Gastroesophageal sphincter (tissue), 3 donors: Measurements from ENCODE around the gene HINFP.

ENCODE experiments used
- CTCF ChIP-seq, 4 experiments: fragments of 200-600 bp in 2 of 4; fragments of 450-650 bp in 2 of 4; sonication (generic) in 1 of 4; IDR thresholded peaks; one replicate each; pipeline ENCODE4 v1.5.1; 2017 to 2019; ENCODE audit warnings: antibody characterized with exemption in 4 of 4, mild to moderate bottlenecking in 2 of 4, moderate library complexity in 2 of 4
- EP300 ChIP-seq: sonication (generic); formaldehyde crosslinking; IDR thresholded peaks from one replicate; pipeline ENCODE4 v1.6.1; 2017; ENCODE audit warnings: antibody characterized with exemption, mild to moderate bottlenecking
- POLR2A ChIP-seq, 2 donors: fragments of 450-650 bp; IDR thresholded peaks; one replicate each; pipeline ENCODE4 v1.6.1; 2017; ENCODE audit warnings: antibody characterized with exemption in 2 of 2, mild to moderate bottlenecking in 2 of 2, moderate library complexity in 1 of 2
- POLR2AphosphoS5 ChIP-seq: sonication (generic); formaldehyde crosslinking; IDR thresholded peaks from one replicate; pipeline ENCODE4 v1.6.1; 2017; ENCODE audit warnings: antibody characterized with exemption

- TF ChIP-seq POLR2AphosphoS5 (no peak), CTCF (IDR thresholded peaks at IDR 0.05) (no peak), POLR2A (IDR thresholded peaks at IDR 0.05) (no peak), EP300 (no peak)
These were observed 33.6 kb upstream of the HINFP start for GRCh38 chr11:119087747-119088241.
